ENCODE results near the gene KIF16B. TPM values are rescaled to one million over a fixed set of nuclear protein-coding genes. Genes with fewer than 3 reads are reported as not detected.

KIF16B gene
- total and polyA plus RNA-seq, 9 of the 15 experiments (the other 6 are each of a cell fraction or from before 2014, with no cell fraction given): 1.00 to 10.6 (median 8.5) TPM

DNA sequence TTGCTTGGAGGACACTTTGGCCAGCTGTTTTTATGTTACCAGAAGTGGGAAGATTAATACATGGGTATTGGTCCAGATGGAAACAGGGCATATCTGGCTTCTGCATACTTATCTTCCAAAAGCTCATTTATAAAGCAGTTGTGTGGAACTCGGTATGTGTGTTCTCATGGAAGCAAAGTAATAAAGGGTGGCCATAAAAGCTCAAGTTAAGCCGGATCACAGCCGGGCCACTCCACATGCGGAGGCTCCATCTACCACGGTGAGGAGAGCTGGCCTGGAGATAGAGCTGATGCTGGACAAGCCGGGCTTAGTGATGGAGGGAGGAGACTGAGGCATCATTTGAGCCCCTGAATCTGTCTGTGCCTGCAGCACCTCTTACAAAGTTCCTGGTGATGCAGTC is 38.6 kb upstream of the KIF16B start:
- H3K9me1 ChIP-seq (ENCODE audit: control insufficient read depth, insufficient read depth, low read length): no peaks in the 10 kb centered on the region
- no peak for TF ChIP-seq NCOR1 (IDR thresholded peaks at IDR 0.05)
- TF ChIP-seq ZNF146 (CRISPR knock-in tag; IDR thresholded peaks at IDR 0.05; ENCODE audit: unreplicated experiment): no peak
- TF ChIP-seq, protein P1, sequence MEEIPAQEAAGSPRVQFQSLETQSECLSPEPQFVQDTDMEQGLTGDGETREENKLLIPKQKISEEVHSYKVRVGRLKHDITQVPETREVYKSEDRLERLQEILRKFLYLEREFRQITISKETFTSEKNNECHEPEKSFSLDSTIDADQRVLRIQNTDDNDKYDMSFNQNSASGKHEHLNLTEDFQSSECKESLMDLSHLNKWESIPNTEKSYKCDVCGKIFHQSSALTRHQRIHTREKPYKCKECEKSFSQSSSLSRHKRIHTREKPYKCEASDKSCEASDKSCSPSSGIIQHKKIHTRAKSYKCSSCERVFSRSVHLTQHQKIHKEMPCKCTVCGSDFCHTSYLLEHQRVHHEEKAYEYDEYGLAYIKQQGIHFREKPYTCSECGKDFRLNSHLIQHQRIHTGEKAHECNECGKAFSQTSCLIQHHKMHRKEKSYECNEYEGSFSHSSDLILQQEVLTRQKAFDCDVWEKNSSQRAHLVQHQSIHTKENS (CRISPR knock-in tag; IDR thresholded peaks at IDR 0.05): no peak
- TF ChIP-seq ETV5 (CRISPR knock-in tag; IDR thresholded peaks at IDR 0.05; ENCODE audit: low read depth): no peak
- no peak for TF ChIP-seq TARDBP (IDR thresholded peaks at IDR 0.05)
- TF ChIP-seq, protein P2, sequence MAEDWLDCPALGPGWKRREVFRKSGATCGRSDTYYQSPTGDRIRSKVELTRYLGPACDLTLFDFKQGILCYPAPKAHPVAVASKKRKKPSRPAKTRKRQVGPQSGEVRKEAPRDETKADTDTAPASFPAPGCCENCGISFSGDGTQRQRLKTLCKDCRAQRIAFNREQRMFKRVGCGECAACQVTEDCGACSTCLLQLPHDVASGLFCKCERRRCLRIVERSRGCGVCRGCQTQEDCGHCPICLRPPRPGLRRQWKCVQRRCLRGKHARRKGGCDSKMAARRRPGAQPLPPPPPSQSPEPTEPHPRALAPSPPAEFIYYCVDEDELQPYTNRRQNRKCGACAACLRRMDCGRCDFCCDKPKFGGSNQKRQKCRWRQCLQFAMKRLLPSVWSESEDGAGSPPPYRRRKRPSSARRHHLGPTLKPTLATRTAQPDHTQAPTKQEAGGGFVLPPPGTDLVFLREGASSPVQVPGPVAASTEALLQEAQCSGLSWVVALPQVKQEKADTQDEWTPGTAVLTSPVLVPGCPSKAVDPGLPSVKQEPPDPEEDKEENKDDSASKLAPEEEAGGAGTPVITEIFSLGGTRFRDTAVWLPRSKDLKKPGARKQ (CRISPR knock-in tag; IDR thresholded peaks at IDR 0.05): no peak
- TF ChIP-seq, protein P3, sequence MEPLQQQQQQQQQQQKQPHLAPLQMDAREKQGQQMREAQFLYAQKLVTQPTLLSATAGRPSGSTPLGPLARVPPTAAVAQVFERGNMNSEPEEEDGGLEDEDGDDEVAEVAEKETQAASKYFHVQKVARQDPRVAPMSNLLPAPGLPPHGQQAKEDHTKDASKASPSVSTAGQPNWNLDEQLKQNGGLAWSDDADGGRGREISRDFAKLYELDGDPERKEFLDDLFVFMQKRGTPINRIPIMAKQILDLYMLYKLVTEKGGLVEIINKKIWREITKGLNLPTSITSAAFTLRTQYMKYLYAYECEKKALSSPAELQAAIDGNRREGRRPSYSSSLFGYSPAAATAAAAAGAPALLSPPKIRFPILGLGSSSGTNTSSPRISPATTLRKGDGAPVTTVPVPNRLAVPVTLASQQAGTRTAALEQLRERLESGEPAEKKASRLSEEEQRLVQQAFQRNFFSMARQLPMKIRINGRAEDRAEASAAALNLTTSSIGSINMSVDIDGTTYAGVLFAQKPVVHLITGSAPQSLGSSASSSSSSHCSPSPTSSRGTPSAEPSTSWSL (CRISPR knock-in tag; IDR thresholded peaks at IDR 0.05; ENCODE audit: borderline replicate concordance): no peak
- no peak for TF ChIP-seq CHD1 (IDR thresholded peaks at IDR 0.05; ENCODE audit: low read length)
- no peaks in the 10 kb centered on the region for H3K36me3 ChIP-seq (ENCODE audit: control insufficient read depth, insufficient read depth, low read length)
- ChIA-PET CTCF (ENCODE audit: low intra/inter-chr PET ratio) (no interaction called here), POLR2A (no interaction called here)
- DNase-seq (ENCODE audit: extremely low read depth in 1 of 4, low spot score in 3 of 4): no peak
- in situ Hi-C loops (cut with MboI) (no loop called here), intact Hi-C loops (cut with micrococcal nuclease) (no loop called here)
- H3K79me2 ChIP-seq (ENCODE audit: control insufficient read depth, insufficient read depth, low read length): no peaks in the 10 kb centered on the region
- H3K27me3 ChIP-seq (ENCODE audit: control insufficient read depth in 2 of 2, insufficient read depth in 2 of 2, low read length in 2 of 2): no peaks in the 10 kb centered on the region; a peak in 1 of 5 replicates
- ATAC-seq: no peak
- H3K9ac ChIP-seq (ENCODE audit: insufficient read depth in 1 of 2, low read depth in 2 of 2, low read length in 2 of 2): no peak overlapping the region
- 0% methylated on average over 5 of the region's 6 CpGs for WGBS (ENCODE audit: insufficient coverage, low coverage, missing lambda C conversion rate)
- H3K4me3 ChIP-seq: no peak overlapping the region
- no TSS peak for BruUV-seq (replicated peaks)
- FAIRE-seq: no peak
- H4K20me1 ChIP-seq (replicated peaks; ENCODE audit: control insufficient read depth, insufficient read depth, low read length): no peaks in the 10 kb centered on the region
- H3K9me3 ChIP-seq (replicated peaks; ENCODE audit: control insufficient read depth, insufficient read depth, low read depth, low read length): no peaks in the 10 kb centered on the region
- H3K4me1 ChIP-seq (replicated peaks in 1 of 2; ENCODE audit: control insufficient read depth in 2 of 2, insufficient read depth in 2 of 2, low read length in 2 of 2): no peaks in the 10 kb centered on the region
- H3K27ac ChIP-seq (ENCODE audit: extremely low read depth, low read depth, low read length): no peak overlapping the region
- no peak overlapping the region for H2AFZ ChIP-seq (ENCODE audit: low read depth, low read length)
- no peak overlapping the region for H3K4me2 ChIP-seq (ENCODE audit: insufficient read depth, low read length)
